Ovary (tissue), 3 donors: ENCODE results near the gene HIBADH.

Experiments used
- POLR2A ChIP-seq: fragments of 450-650 bp; IDR thresholded peaks from one replicate; pipeline ENCODE4 v1.6.1; 2017; ENCODE audit warnings: antibody characterized with exemption, mild to moderate bottlenecking, moderate library complexity
- TF ChIP-seq, protein P1 (sequence below), 3 donors: fragments of 450-650 bp in 2 of 3; fragments of 200-600 bp in 1 of 3; IDR thresholded peaks; one replicate each; pipeline versions ENCODE4 v1.5.1 to v1.8.0; 2016 to 2022; ENCODE audit warnings: antibody characterized with exemption in 3 of 3, mild to moderate bottlenecking in 1 of 3
- donor health status: DM: no; HTN: no; CAD: no.

DNA sequence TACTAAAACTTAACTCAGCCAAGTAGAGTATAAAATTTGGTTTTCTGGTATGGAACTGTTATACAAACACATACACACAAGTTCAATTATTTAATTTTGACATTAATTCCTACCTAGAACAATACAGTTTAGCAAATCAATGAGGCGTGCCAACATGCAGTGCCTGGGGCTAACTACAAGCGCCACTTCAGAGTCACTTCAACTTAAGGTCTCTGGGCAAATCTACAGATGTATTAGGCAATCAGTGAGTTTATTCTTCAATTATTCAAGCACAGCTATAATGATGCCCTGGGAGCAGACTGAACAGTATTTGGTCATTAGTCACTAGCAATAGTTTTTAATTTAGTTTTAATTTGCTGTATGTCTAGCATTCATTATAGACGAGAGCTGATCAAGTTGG is 51.6 kb downstream of the HIBADH start:
- TF ChIP-seq, protein P1, sequence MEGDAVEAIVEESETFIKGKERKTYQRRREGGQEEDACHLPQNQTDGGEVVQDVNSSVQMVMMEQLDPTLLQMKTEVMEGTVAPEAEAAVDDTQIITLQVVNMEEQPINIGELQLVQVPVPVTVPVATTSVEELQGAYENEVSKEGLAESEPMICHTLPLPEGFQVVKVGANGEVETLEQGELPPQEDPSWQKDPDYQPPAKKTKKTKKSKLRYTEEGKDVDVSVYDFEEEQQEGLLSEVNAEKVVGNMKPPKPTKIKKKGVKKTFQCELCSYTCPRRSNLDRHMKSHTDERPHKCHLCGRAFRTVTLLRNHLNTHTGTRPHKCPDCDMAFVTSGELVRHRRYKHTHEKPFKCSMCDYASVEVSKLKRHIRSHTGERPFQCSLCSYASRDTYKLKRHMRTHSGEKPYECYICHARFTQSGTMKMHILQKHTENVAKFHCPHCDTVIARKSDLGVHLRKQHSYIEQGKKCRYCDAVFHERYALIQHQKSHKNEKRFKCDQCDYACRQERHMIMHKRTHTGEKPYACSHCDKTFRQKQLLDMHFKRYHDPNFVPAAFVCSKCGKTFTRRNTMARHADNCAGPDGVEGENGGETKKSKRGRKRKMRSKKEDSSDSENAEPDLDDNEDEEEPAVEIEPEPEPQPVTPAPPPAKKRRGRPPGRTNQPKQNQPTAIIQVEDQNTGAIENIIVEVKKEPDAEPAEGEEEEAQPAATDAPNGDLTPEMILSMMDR (IDR thresholded peaks at IDR 0.05) = no peak
- TF ChIP-seq POLR2A = no peak
